GM23338 (cell line): ENCODE results near the gene TCF7L2. TPM values are rescaled to one million over a fixed set of nuclear protein-coding genes. Genes with fewer than 3 reads are reported as not detected.

Experiments
- ATAC-seq: fragments of 200-7000 bp; cut with Tn5 transposase; 3 replicates; pipeline ENCODE4 v1.9.1; 2020
- DNase-seq: peaks from one replicate; pipeline ENCODE4 v3.0.0-alpha.2; 2015; ENCODE audit warnings: low spot score
- H2AFZ ChIP-seq: fragments of 200-600 bp; sonication (generic); 2 replicates; pipeline ENCODE4 v1.8.0; 2016; ENCODE audit warnings: antibody characterized with exemption, mild to moderate bottlenecking, moderate library complexity
- H3F3A ChIP-seq: fragments of 200-600 bp; sonication (generic); replicated peaks from 2 replicates; pipeline ENCODE4 v1.8.0; 2017; ENCODE audit warnings: antibody characterized with exemption, mixed run types, low read depth
- H3K27ac ChIP-seq: fragments of 200-600 bp; sonication (generic); 2 replicates; pipeline ENCODE4 v1.6.1; 2016; ENCODE audit warnings: low read depth
- H3K27me3 ChIP-seq: fragments of 200-600 bp; sonication (generic); 2 replicates; pipeline ENCODE4 v1.8.0; 2016; ENCODE audit warnings: mild to moderate bottlenecking, mixed run types, moderate library complexity; ENCODE audit not compliant: insufficient read depth
- H3K36me3 ChIP-seq: fragments of 200-600 bp; sonication (generic); 2 replicates; pipeline ENCODE4 v1.8.0; 2016; ENCODE audit warnings: mild to moderate bottlenecking; ENCODE audit not compliant: insufficient read depth
- H3K4me1 ChIP-seq: fragments of 200-600 bp; sonication (generic); 2 replicates; pipeline ENCODE4 v1.8.0; 2016; ENCODE audit warnings: mild to moderate bottlenecking, moderate library complexity; ENCODE audit not compliant: insufficient read depth
- H3K4me2 ChIP-seq: fragments of 200-600 bp; sonication (generic); 2 replicates; pipeline ENCODE4 v1.7.1; 2017; ENCODE audit warnings: mixed run types
- H3K4me3 ChIP-seq: fragments of 200-600 bp; sonication (generic); 2 replicates; pipeline ENCODE4 v1.6.1; 2016; ENCODE audit warnings: mixed run types
- H3K79me2 ChIP-seq: fragments of 200-600 bp; sonication (generic); replicated peaks from 2 replicates; pipeline ENCODE4 v1.8.0; 2017; ENCODE audit warnings: mild to moderate bottlenecking; ENCODE audit not compliant: insufficient read depth
- H3K9me2 ChIP-seq: fragments of 200-600 bp; sonication (generic); 2 replicates; pipeline ENCODE4 v1.8.0; 2017; ENCODE audit not compliant: insufficient read depth
- H4K20me1 ChIP-seq: fragments of 200-600 bp; sonication (generic); replicated peaks from 2 replicates; pipeline ENCODE4 v1.8.0; 2017; ENCODE audit warnings: mild to moderate bottlenecking; ENCODE audit not compliant: insufficient read depth
- H3K27ac Mint-ChIP-seq: 2 replicates; pipeline ENCODE4 v1.8.0; 2020; ENCODE audit warnings: inconsistent platforms, mild to moderate bottlenecking, moderate library complexity, mixed read lengths
- H3K27me3 Mint-ChIP-seq: 3 replicates; pipeline ENCODE4 v1.8.0; 2022; ENCODE audit warnings: low read depth, mild to moderate bottlenecking, moderate library complexity, mixed read lengths, inconsistent platforms; ENCODE audit not compliant: insufficient read depth, poor library complexity
- H3K36me3 Mint-ChIP-seq: 3 replicates; pipeline ENCODE4 v1.8.0; 2021; ENCODE audit warnings: low read depth, mild to moderate bottlenecking, inconsistent platforms, moderate library complexity, mixed read lengths
- H3K4me1 Mint-ChIP-seq: 3 replicates; pipeline ENCODE4 v1.8.0; 2020; ENCODE audit warnings: mild to moderate bottlenecking, inconsistent platforms, mixed read lengths
- H3K4me3 Mint-ChIP-seq: 3 replicates; pipeline ENCODE4 v1.8.0; 2021; ENCODE audit warnings: moderate library complexity, mild to moderate bottlenecking, inconsistent platforms, mixed read lengths
- H3K9me3 Mint-ChIP-seq: 3 replicates; pipeline ENCODE4 v1.8.0; 2020; ENCODE audit warnings: moderate library complexity, mild to moderate bottlenecking, inconsistent platforms, mixed read lengths
- CREB1 ChIP-seq: fragments of 250-450 bp; sonication (Bioruptor Pico); IDR thresholded peaks from 2 replicates; pipeline ENCODE4 v1.5.0; 2020; ENCODE audit warnings: low read depth, mild to moderate bottlenecking, moderate library complexity
- ETS1 ChIP-seq: IDR thresholded peaks from 2 replicates; pipeline ENCODE4 v1.6.1; 2016; ENCODE audit warnings: antibody characterized with exemption
- EZH2 ChIP-seq: fragments of 200-600 bp; sonication (generic); IDR thresholded peaks from one replicate; pipeline ENCODE4 v1.8.0; 2017; ENCODE audit warnings: antibody characterized with exemption, mild to moderate bottlenecking, low read depth; ENCODE audit not compliant: unreplicated experiment
- EZH2phosphoT487 ChIP-seq: fragments of 200-600 bp; sonication (generic); IDR thresholded peaks from one replicate; pipeline ENCODE4 v1.8.1; 2018; ENCODE audit warnings: antibody characterized with exemption; ENCODE audit not compliant: unreplicated experiment
- JUNB ChIP-seq: IDR thresholded peaks from one replicate; pipeline ENCODE4 v1.6.1; 2016; ENCODE audit warnings: antibody characterized with exemption; ENCODE audit not compliant: unreplicated experiment
- NANOG ChIP-seq: IDR thresholded peaks from 2 replicates; pipeline ENCODE4 v1.6.1; 2016; ENCODE audit warnings: antibody characterized with exemption, borderline replicate concordance
- POLR2AphosphoS5 ChIP-seq: IDR thresholded peaks from 2 replicates; pipeline ENCODE4 v1.6.1; 2016; ENCODE audit warnings: antibody characterized with exemption, low read depth
- REST ChIP-seq: IDR thresholded peaks from one replicate; pipeline ENCODE4 v1.6.1; 2018; ENCODE audit warnings: antibody characterized with exemption; ENCODE audit not compliant: unreplicated experiment
- STAT1 ChIP-seq: IDR thresholded peaks from one replicate; pipeline ENCODE4 v1.6.1; 2016; ENCODE audit warnings: antibody characterized with exemption; ENCODE audit not compliant: unreplicated experiment
- ZNF114 ChIP-seq: fragments of 250-450 bp; sonication (Bioruptor Pico); IDR thresholded peaks from 2 replicates; pipeline ENCODE4 v1.5.0; 2020; ENCODE audit warnings: mild to moderate bottlenecking, moderate library complexity
- ZNF331 ChIP-seq: fragments of 250-450 bp; sonication (Bioruptor Pico); IDR thresholded peaks from 2 replicates; pipeline ENCODE4 v1.5.0; 2020; ENCODE audit warnings: low read depth, mild to moderate bottlenecking, moderate library complexity
- polyA plus RNA-seq: library from polyadenylated mRNA; unstranded; fragments of >200 nt; fragmentation: Nextera tagmentation; extraction: Ambion mirVana; gene quantifications from 2 replicates; pipeline ENCODE4 v1.2.1, GENCODE V29; 2016
- total RNA-seq: library from RNA; depleted of rRNA; stranded (reverse); fragments of >200 nt; shearing (Covaris generic); gene quantifications from 2 replicates; pipeline ENCODE4 v1.2.3, GENCODE V29; 2014
- TF ChIP-seq, protein P1 (sequence below): fragments of 250-450 bp; sonication (Bioruptor Pico); IDR thresholded peaks from 2 replicates; pipeline ENCODE4 v1.5.0; 2020; ENCODE audit warnings: mild to moderate bottlenecking, moderate library complexity
- TF ChIP-seq, protein P2 (sequence below), 2 experiments: fragments of 200-600 bp in 1 of 2; sonication (generic) in 1 of 2; conservative IDR thresholded peaks; 2 replicates each; pipeline versions ENCODE4 v1.5.1 to v1.6.1; 2016 to 2017; ENCODE audit warnings: antibody characterized with exemption in 2 of 2, low read depth in 2 of 2, mild to moderate bottlenecking in 2 of 2, moderate library complexity in 1 of 2

Gene TCF7L2
- total and polyA plus RNA-seq, 2 experiments from 2014 or later = 32.2 to 80.8 TPM

DNA sequence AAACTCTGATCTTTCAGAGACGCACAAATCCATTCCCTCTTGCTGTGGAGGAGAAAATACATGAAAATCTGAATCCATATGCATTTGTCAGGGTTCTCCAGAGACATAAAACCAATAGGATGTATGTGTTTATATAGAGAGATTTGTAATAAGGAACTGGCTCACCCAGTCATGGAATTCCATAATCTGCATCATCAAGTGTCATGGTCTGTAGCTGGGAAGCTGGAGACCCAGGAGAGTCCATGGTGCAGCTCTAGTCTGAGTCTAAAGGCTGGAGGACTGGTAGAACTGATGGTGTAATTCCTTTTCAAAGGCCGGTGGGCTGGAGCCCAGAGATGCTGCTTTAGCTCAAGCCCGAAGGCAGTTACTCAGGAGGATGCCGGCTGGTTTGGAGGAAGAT, 134.0 kb downstream of the TCF7L2 start:
- no peak overlapping the region for H3K4me2 ChIP-seq
- no peak overlapping the region; the same call in 1 of the 2 replicates for H3K27ac Mint-ChIP-seq
- TF ChIP-seq CREB1 (CRISPR knock-in tag) (no peak), ETS1 (no peak), EZH2 (no peak), STAT1 (no peak), NANOG (no peak), REST (no peak), ZNF331 (no peak), POLR2AphosphoS5 (no peak), EZH2phosphoT487 (no peak), ZNF114 (CRISPR knock-in tag) (no peak), JUNB (no peak)
- TF ChIP-seq, protein P1, sequence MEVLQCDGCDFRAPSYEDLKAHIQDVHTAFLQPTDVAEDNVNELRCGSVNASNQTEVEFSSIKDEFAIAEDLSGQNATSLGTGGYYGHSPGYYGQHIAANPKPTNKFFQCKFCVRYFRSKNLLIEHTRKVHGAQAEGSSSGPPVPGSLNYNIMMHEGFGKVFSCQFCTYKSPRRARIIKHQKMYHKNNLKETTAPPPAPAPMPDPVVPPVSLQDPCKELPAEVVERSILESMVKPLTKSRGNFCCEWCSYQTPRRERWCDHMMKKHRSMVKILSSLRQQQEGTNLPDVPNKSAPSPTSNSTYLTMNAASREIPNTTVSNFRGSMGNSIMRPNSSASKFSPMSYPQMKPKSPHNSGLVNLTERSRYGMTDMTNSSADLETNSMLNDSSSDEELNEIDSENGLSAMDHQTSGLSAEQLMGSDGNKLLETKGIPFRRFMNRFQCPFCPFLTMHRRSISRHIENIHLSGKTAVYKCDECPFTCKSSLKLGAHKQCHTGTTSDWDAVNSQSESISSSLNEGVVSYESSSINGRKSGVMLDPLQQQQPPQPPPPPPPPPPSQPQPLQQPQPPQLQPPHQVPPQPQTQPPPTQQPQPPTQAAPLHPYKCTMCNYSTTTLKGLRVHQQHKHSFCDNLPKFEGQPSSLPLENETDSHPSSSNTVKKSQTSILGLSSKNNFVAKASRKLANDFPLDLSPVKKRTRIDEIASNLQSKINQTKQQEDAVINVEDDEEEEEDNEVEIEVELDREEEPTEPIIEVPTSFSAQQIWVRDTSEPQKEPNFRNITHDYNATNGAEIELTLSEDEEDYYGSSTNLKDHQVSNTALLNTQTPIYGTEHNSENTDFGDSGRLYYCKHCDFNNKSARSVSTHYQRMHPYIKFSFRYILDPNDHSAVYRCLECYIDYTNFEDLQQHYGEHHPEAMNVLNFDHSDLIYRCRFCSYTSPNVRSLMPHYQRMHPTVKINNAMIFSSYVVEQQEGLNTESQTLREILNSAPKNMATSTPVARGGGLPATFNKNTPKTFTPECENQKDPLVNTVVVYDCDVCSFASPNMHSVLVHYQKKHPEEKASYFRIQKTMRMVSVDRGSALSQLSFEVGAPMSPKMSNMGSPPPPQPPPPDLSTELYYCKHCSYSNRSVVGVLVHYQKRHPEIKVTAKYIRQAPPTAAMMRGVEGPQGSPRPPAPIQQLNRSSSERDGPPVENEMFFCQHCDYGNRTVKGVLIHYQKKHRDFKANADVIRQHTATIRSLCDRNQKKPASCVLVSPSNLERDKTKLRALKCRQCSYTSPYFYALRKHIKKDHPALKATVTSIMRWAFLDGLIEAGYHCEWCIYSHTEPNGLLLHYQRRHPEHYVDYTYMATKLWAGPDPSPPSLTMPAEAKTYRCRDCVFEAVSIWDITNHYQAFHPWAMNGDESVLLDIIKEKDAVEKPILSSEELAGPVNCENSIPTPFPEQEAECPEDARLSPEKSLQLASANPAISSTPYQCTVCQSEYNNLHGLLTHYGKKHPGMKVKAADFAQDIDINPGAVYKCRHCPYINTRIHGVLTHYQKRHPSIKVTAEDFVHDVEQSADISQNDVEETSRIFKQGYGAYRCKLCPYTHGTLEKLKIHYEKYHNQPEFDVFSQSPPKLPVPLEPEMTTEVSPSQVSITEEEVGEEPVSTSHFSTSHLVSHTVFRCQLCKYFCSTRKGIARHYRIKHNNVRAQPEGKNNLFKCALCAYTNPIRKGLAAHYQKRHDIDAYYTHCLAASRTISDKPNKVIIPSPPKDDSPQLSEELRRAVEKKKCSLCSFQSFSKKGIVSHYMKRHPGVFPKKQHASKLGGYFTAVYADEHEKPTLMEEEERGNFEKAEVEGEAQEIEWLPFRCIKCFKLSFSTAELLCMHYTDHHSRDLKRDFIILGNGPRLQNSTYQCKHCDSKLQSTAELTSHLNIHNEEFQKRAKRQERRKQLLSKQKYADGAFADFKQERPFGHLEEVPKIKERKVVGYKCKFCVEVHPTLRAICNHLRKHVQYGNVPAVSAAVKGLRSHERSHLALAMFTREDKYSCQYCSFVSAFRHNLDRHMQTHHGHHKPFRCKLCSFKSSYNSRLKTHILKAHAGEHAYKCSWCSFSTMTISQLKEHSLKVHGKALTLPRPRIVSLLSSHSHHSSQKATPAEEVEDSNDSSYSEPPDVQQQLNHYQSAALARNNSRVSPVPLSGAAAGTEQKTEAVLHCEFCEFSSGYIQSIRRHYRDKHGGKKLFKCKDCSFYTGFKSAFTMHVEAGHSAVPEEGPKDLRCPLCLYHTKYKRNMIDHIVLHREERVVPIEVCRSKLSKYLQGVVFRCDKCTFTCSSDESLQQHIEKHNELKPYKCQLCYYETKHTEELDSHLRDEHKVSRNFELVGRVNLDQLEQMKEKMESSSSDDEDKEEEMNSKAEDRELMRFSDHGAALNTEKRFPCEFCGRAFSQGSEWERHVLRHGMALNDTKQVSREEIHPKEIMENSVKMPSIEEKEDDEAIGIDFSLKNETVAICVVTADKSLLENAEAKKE (CRISPR knock-in tag) = no peak
- TF ChIP-seq, protein P2, sequence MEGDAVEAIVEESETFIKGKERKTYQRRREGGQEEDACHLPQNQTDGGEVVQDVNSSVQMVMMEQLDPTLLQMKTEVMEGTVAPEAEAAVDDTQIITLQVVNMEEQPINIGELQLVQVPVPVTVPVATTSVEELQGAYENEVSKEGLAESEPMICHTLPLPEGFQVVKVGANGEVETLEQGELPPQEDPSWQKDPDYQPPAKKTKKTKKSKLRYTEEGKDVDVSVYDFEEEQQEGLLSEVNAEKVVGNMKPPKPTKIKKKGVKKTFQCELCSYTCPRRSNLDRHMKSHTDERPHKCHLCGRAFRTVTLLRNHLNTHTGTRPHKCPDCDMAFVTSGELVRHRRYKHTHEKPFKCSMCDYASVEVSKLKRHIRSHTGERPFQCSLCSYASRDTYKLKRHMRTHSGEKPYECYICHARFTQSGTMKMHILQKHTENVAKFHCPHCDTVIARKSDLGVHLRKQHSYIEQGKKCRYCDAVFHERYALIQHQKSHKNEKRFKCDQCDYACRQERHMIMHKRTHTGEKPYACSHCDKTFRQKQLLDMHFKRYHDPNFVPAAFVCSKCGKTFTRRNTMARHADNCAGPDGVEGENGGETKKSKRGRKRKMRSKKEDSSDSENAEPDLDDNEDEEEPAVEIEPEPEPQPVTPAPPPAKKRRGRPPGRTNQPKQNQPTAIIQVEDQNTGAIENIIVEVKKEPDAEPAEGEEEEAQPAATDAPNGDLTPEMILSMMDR (conservative IDR thresholded peaks at IDR 0.05; ENCODE audit: low read depth in 2 of 2) = no peak
- peaks cover 84% of the 10 kb centered on the region for H3K4me1 Mint-ChIP-seq
- peaks cover 99% of the 10 kb centered on the region for H3K79me2 ChIP-seq
- H3K9me3 Mint-ChIP-seq = no peaks in the 10 kb centered on the region
- H4K20me1 ChIP-seq = peaks cover 43% of the 10 kb centered on the region
- H3K4me3 Mint-ChIP-seq = no peak overlapping the region
- H2AFZ ChIP-seq = no peak overlapping the region
- DNase-seq (no peak), ATAC-seq (no peak)
- H3K36me3 ChIP-seq = no peaks in the 10 kb centered on the region; the same call in 1 of the 2 replicates
- H3K4me1 ChIP-seq = peaks cover 63% of the 10 kb centered on the region
- H3F3A ChIP-seq = peaks cover 4% of the 10 kb centered on the region
- no peaks in the 10 kb centered on the region for H3K9me2 ChIP-seq
- H3K4me3 ChIP-seq = no peak overlapping the region
- no peaks in the 10 kb centered on the region for H3K27me3 ChIP-seq
- H3K27ac ChIP-seq = no peak overlapping the region
- peaks cover 7% of the 10 kb centered on the region for H3K27me3 Mint-ChIP-seq
- peaks cover 25% of the 10 kb centered on the region for H3K36me3 Mint-ChIP-seq
